SW 1271 (cell line): ENCODE results near the gene ERCC6L.

ENCODE experiments used
- DNase-seq, 2 experiments: peaks; one replicate each; lab custom pipeline; 2025; lab: John Stamatoyannopoulos, UW

The ERCC6L gene

GRCh38 chrX:72238721-72239475 lies at the start of gene ERCC6L:
Gene ERCC6L, minus strand, starts transcription at chrX:72239027. Its CDS starts 116 bp downstream, at chrX:72238911.
- peak; percentile 42 to 62 for DNase-seq

- no peak for DNase-seq
Measured at GRCh38 chrX:72282302-72282701, 43.5 kb upstream of the ERCC6L start.

GRCh38 chrX:72280321-72280845 lies 41.6 kb upstream of the ERCC6L start:
- no peak for DNase-seq

GRCh38 chrX:72276478-72276953 lies 37.7 kb upstream of the ERCC6L start:
- no peak for DNase-seq

GRCh38 chrX:72274526-72274925 lies 35.7 kb upstream of the ERCC6L start:
- DNase-seq, result no peak

GRCh38 chrX:72273718-72274117 lies 34.9 kb upstream of the ERCC6L start:
- DNase-seq, result no peak

GRCh38 chrX:72272868-72273267 lies 34.0 kb upstream of the ERCC6L start:
- peak in 1 of 2 experiments; percentile 5 for DNase-seq

GRCh38 chrX:72271812-72272211 lies 33.0 kb upstream of the ERCC6L start:
- DNase-seq, result no peak

GRCh38 chrX:72271091-72271788 lies 32.4 kb upstream of the ERCC6L start:
- peak in 1 of 2 experiments; percentile 8 for DNase-seq

- DNase-seq, result no peak
Measured at GRCh38 chrX:72270316-72270866, 31.6 kb upstream of the ERCC6L start.

- DNase-seq, result peak; percentile 2 to 34
Measured at GRCh38 chrX:72269671-72270251, 30.9 kb upstream of the ERCC6L start.

- DNase-seq, result no peak
Measured at GRCh38 chrX:72268597-72269365, 30.0 kb upstream of the ERCC6L start.

- DNase-seq, result no peak
Measured at GRCh38 chrX:72265263-72265662, 26.4 kb upstream of the ERCC6L start.

- no peak for DNase-seq
Measured at GRCh38 chrX:72262077-72262476, 23.2 kb upstream of the ERCC6L start.

- DNase-seq, result no peak
Measured at GRCh38 chrX:72260448-72260847, 21.6 kb upstream of the ERCC6L start.

- no peak for DNase-seq
Measured at GRCh38 chrX:72258174-72258573, 19.3 kb upstream of the ERCC6L start.

- DNase-seq, result no peak
Measured at GRCh38 chrX:72255864-72256263, 17.0 kb upstream of the ERCC6L start.

- no peak for DNase-seq
Measured at GRCh38 chrX:72255445-72255844, 16.6 kb upstream of the ERCC6L start.

GRCh38 chrX:72254816-72255215 lies 16.0 kb upstream of the ERCC6L start:
- no peak for DNase-seq

- no peak for DNase-seq
Measured at GRCh38 chrX:72253686-72254085, 14.9 kb upstream of the ERCC6L start.

- DNase-seq, result no peak
Measured at GRCh38 chrX:72247206-72247942, 8.5 kb upstream of the ERCC6L start.
